GM12873 (cell line): ENCODE results near the gene NEURL2.

Experiments
- TF ChIP-seq, protein P1 (sequence below): IDR thresholded peaks from 2 replicates; pipeline ENCODE4 v1.5.1; 2012; ENCODE audit warnings: low read depth, mild to moderate bottlenecking, moderate library complexity, low read length, control low read depth; ENCODE audit not compliant: insufficient read depth; ENCODE audit errors: missing control alignments

The NEURL2 gene

DNA sequence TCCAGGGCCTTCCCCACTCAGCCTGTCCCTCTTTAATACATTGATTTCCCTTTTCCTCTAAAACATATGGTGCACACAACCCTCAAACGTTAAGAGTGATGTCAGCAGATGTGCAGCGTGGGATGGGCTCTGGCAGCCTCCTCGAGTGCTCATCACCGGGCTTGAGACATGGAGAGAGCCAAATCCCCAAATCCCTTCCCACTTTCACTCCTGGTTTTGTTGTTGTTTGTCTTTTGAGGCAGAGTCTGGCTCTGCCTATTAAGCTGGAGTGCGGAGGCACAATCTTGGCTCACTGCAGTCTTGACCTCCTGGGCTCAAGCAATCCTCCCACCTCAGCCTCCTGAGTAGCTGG lies 26.8 kb upstream of the NEURL2 start:
- TF ChIP-seq, protein P1, sequence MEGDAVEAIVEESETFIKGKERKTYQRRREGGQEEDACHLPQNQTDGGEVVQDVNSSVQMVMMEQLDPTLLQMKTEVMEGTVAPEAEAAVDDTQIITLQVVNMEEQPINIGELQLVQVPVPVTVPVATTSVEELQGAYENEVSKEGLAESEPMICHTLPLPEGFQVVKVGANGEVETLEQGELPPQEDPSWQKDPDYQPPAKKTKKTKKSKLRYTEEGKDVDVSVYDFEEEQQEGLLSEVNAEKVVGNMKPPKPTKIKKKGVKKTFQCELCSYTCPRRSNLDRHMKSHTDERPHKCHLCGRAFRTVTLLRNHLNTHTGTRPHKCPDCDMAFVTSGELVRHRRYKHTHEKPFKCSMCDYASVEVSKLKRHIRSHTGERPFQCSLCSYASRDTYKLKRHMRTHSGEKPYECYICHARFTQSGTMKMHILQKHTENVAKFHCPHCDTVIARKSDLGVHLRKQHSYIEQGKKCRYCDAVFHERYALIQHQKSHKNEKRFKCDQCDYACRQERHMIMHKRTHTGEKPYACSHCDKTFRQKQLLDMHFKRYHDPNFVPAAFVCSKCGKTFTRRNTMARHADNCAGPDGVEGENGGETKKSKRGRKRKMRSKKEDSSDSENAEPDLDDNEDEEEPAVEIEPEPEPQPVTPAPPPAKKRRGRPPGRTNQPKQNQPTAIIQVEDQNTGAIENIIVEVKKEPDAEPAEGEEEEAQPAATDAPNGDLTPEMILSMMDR = no peak

DNA sequence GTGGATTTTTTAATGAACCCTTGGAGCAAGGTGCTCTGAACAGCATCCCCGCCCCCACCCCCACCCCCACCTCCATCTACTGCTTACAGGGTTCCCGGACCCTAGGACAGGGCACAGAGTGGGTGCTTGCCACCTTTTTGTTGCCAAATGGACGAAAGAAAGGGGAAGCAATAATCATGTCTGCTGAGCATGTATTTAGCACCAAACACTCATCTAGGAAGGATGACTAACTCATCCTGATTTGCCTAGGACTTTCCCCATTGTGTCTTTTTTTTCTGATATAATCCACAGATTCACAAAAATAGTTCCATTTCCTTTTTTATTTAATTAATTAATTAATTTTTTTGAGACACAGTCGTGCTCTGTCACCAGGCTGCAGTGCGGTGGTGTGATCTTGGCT lies 22.1 kb upstream of the NEURL2 start:
- TF ChIP-seq, protein P1 = no peak

DNA sequence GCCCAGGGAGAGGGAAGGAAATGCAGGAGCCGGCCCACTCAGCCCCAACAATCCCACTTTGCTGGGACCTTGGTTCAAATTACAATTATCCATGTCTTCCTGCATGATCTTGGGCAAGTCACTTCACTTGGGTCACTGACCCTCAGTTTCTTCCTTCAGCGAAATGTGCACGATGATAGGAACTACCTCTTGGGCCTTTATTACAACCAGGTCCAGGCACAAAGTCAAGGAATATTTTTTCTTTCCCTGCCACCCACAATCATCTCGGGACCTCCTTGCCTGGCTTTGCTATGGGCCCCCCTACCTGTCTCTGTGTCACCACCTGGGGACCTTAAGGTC lies 21.3 kb upstream of the NEURL2 start:
- TF ChIP-seq, protein P1 = no peak

DNA sequence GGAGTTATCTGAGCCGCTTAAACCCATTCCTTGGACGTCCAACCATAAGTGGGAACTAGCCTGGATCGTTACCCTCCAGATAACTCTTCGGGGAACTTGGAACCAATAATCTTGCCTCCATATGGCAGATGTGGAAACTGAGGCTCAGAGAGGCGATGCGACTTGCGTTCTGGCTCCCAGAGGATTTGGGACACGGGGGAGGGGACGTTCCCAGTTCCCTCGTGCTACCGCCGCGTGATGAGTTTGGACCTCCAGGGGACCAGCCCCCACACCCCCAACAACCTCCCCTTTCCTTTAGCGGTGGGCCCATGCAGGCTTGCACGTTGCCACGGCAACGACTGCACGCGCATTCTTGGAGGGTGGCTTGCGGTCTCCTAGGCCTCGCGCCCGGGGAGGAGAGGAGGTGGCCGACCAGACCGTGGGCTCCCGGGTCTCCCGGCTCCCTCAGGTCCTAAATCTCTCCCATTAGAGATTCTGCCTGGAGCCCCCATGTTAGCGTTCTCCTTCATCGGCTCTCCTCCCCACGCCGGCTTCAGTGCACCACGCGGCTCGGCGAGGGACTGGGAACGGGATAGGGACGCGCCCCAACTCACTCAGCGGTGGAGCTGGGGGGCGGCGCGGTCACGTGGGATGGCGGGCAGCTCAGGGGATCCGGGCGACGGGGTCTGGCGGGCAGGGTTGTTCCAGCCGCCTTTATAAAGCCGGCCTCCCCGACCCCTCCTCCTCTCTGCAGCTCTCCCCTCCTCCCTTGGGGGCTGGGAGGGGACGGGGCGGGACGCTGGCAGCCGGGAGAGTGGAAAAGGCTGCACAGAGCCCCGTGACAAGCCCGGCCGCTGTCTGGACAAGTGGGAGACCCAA lies 20.7 kb upstream of the NEURL2 start, which contains the start of gene PLTP:
Gene PLTP, minus strand, starts transcription at position 670 of the 858 bp plus-strand sequence. CDS start 703 bp downstream, outside the sequence.
- TF ChIP-seq, protein P1 = no peak

- TF ChIP-seq, protein P1 = no peak
Observed at GRCh38 chr20:45910670-45911485, 19.9 kb upstream of the NEURL2 start.

GRCh38 chr20:45909817-45910669 lies 19.0 kb upstream of the NEURL2 start:
- TF ChIP-seq, protein P1 = no peak
